Measurements from ENCODE around the gene THY1.
"Not testable (repeated sequence)": the region's sequence is repeated elsewhere in the genome, so short reads cannot be mapped to it uniquely, and the experiment has no call there.

Gene THY1

DNA sequence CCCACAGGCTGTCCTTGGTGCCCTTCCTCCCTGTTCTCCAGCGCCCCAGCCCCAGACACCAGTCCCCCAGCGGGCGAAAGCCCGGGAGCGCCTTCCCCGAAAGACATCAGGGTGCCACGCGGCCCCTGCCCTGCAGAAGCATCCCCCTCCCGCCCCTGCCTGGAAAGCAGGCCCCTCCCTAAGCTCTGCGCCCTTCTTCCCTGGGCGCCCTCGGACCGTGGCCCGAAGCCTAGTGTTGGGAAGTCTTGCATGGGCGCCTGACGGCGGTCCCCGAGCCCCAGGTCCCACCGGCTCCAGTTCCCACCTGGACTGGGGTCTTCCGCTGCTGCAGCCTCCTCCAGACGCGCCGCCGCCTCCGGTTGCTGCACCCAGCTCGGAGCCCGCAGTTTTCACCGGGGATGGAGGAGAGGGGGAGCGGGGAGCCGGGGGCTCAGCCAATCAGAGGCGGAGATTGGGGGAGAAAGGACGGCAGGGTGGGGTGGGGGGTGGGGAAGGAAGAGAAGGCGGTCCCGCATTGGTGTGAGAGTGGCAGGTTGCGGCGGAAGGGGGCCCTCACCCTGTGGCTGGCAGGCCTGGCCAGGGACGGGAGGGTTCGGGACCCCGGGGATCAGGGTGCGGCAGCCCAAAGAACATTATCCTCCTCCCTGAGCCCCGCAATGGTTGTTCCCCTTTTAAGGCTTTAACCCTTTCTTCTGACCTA, at the start of gene THY1:
TSS of gene THY1 (minus strand) at position 364 of the 700 bp plus-strand sequence. CDS start 2,267 bp downstream, outside the sequence.
- DNase-seq (ENCODE audit: low read depth) = no peak

DNA sequence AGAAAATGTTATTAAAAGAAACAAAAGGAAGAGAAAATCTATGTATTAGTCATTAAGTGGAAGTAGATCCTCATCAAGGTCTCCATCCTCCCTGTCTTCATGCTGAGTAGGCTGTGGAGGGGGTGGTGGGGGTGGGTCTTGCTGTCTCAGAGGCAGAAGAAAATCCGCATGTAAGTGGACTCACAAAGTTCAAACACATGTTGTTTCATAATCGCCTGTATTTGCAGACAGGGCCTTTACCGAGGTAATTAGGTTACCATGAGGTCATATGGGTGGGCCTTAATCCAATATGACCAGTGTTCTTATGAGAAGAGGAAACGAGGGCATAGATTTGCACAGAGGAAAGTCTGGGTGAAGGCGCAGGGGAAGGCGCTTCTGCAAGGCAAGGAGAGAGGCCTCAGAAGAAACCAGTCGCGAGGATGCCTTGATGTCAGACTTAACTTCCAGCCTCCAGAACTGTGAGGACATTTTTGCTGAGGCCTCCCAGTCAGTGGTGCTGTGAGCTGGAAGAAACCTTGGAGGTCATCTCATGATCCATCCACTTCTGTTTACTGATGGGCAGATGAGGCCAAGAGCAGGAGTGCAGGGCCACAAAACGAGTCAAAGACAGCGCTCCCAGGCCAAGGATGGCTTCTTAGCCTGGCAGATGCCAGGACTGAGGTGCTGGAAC, 49.3 kb upstream of the THY1 start:
- no peak for DNase-seq (ENCODE audit: low read depth)

DNA sequence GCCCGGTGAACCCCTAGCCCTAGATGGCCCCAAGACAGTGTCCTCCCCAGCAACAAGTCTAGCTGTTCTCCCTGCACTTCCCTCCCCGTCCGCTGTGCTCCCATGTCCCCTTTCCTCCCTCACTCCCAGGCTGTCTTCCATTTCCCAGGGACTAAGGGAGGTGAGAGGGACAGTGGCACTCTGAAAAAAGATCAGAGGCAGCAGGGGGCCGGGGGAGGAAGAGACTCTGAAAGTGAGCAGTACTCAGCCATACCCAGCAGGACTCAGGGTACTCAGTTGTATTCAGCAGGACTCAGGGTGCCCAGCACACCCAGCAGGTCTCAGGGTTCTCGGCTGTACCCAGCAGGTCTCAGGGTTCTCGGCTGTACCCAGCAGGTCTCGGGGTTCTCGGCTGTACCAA, 48.4 kb upstream of the THY1 start:
- DNase-seq (ENCODE audit: low read depth) = no peak

DNA sequence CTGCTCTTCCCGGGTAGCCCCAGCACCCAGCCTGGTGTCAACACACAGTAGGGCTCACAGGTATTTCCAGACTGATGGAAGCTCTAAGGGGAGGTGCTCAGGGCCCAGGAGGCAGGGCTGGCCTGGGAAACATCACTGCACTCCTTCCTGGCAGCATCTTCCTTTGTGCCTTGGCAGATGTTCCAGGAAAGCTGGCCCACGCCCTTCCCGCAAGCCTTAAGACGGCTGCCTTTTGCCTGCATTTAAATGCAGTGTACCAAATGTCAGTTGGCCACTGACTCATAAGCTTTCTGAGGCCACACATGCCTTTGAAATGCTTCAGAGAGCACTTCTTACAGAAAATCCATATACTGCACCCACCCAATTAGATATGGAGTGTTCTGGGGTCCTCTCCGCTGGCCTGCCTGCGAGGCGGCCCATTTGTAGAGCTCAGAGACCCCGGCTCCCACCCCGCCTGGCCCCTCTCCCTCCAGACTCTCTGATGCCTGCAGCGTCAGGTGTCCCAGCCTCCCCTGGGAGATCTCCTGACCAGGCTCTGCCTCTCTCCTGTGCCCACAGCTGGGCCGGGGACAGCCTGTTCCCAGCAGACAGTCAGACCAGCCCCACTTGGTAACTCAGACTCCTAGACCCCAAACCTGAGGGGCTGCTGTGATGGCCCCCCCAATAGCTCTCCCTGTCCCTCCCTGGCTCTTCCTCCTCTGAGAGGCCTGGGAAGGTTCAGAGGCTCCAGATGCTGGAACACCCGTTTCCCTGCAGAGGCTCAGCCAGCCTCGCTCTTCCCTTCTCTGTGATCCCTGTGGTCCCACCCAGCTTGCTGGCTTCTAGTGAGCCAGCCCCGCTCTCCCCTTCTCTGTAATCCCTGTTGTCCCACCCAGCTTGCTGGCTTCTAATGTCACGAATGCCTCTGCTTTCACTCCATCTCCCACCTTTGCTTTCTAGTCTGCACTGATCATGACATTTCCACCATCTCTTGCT, 47.6 kb upstream of the THY1 start:
- no peak for DNase-seq (ENCODE audit: low read depth)

DNA sequence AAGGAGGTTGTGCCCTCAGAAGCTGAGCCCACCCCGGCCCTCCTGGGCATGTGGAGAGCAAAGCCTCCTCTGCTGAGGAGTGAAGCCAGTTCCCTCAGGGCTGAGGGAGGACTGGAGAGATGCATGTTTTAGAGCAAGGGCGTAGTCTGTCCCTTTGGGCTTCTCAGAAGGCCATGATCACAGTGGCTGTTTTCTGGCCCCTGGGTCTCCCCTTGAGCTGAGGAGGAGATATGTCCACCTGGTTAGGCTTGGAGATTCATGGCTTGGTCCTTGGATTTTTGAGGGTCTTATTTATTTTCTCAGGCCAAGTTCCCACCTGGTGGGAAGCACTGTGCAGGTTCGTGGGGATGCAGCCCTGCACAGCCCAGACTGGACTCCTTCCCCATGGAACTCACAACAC, 46.5 kb upstream of the THY1 start:
- no peak for DNase-seq (ENCODE audit: low read depth)

DNA sequence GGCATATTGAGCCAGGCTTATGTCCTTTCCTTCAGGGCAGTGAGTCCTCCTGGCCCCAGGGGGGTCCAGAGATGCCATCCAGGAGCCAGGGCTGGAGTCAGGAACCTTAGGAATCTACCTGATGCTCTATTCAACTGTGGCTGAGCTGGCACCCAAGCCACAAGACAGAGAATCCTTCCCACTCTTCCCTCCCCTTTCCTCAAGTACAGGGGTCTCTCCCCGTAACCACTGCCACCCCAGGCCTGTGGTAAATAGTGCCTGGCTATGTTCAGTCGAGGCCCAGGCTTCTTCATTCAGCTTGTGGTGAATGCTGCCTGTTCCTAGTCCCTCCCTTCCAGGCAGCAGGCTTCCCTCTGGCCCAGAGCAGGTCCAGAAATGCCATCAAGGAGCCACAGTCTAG, 45.5 kb upstream of the THY1 start:
- DNase-seq (ENCODE audit: low read depth) = no peak

DNA sequence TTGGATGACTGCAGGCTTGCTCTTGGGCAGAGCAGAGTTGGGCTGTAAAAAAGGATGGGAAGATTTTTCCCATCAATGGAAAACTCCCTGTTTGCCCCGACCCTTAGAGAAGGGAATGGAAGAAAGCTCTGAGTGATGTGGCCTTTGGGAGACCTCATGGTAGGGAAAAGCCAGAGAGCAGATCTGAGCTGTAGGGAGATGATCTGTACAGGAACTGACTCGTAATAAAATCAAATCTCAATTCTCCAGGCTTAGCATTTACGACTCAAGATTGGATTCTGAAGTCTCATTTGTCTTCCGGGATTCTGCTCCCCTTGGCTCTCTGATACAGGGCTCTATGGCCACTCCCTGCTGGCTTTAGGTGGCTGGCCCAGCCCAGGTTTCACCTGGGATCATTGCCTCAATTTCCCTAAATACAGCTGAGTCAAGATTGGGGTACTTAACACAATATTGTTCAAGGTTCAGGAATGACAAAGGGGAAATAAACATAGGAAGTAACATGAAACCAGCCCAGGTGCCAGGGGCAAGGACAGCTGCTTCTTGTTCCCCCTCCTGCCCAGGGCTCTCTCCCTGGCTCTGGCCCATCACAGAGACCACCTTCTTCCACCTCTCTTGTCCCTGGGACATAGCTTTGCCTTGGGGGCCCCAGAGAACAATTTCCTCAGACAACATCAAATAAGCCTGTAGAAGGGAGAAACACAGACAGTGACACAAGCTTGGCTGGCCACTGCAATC, 38.4 kb upstream of the THY1 start:
- no peak for DNase-seq (ENCODE audit: low read depth)

DNA sequence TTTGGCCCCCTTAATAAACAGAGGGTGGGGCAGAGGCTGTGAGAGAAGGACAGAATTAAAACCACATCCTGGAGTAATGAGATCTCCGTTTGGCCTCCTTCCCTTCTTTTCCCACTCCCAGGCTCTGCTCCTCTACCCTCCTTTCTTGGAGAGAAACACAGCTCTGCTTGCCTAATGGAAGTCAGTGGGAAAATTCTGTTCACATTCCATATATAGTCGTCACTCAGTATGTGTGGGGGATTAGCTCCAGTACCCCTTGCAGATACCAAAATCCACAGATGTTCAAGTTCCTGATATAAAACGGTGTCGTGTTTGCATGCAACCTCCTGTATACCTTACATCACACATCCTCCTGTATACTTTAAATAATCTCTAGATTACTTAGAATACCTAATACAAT, 37.6 kb upstream of the THY1 start:
- no peak for DNase-seq (ENCODE audit: low read depth)

DNA sequence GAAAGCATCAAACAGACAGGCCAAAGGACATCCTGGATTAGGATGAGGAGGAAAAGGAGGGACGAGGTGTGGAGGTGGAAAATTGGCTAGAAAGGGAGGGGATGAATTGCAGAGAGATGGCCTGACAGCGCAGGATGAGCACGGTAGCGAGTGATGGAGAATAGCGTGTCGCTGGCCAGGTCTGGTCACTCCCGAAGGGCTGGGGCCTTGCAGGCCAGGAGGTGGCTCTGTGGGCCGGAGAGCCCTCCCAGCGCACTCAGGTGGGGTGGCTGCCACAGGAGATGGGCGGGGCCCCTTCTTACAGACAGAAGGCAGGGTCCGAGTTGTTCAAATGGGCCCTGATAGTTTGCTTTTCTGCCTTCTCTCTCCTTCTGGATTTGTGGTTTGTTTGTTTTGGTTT, 37.1 kb upstream of the THY1 start:
- no peak for DNase-seq (ENCODE audit: low read depth)

DNA sequence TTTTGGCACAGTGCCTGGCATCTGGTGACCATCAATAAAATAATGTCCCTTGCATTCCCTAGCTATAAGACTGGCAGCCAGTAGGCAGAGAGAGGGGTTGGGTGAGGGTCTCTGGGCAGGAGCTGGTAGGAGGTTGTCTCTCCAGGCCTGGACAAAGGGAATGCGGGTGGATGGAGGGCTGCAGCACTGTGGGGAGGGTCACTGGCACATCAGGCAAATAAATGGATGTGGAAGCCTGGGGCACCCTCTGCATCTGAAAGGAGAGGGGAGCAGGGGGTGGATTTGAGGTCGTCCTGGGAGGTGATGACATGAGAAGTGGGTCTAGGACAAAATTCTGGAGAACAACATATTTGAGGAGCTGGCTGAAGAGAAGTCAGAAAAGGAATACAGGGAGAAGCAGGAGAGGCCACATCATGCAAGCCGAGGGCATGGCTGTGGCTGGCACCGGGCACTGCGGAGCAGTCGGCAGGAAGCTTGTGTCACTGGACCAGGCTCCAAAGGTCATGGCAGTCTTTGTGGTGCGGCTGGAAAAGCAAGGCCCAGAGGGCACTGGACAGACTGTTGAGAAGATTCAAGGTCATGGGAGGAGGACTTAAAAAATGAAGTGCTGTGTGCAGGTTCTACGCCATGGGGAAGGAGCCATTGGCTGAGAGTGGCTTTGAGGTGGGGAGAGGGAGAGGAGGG, 36.5 kb upstream of the THY1 start:
- no peak for DNase-seq (ENCODE audit: low read depth)

DNA sequence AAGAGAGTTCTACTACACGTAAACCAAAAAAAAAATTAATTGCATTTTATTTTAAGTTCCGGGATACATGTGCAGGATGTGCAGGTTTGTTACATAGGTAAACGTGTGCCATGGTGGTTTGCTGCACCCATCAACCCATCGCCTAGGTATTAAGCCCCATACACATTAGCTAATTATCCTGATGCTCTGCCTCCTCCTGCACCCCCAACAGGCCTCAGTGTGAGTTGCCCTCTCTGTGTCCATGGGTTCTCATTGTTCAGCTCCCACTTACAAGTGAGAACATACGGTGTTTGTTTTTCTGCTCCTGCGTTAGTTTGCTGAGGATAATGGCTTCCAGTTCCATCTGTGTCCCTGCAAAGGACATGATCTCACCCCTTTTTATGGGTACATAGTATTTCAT, 32.7 kb upstream of the THY1 start:
- DNase-seq (ENCODE audit: low read depth) = not testable (repeated sequence)

DNA sequence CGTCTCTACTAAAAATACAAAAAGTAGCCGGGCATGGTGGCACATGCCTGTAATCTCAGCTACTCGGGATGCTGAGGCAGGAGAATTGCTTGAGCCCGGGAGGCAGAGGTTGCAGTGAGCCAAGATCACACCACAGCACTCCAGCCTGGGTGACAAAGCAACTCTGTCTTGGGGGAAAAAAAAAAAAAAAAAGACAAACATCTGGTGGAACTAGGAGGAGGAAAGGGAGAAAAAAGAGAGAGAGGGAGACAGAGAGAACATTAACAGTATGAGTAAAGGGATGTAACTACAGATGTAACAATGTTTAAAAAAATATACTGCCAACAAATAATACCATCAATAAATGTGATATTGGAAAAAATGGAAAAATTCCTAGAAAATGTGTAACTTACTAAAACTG, 32.3 kb upstream of the THY1 start:
- not testable (repeated sequence) for DNase-seq (ENCODE audit: low read depth)

DNA sequence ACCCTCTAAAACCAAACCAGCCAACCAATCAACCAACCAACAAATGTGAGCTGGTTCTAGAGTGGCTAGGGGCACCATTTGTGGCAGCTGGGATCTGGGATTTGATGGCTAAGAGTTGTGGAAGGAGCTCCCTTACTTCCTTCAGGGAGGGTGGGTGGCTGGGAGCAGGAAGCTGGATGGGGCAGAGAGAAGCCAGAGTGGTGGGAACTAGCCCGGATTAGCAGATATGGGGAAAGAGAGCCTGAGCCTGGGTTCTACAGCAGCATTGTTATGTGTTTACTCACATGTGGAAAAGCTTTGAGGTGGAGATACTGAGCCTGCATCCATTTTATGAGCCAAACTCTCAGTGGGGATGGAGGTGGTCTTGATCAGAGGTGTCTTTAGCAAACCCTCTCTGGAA, 30.9 kb upstream of the THY1 start:
- DNase-seq (ENCODE audit: low read depth) = no peak

DNA sequence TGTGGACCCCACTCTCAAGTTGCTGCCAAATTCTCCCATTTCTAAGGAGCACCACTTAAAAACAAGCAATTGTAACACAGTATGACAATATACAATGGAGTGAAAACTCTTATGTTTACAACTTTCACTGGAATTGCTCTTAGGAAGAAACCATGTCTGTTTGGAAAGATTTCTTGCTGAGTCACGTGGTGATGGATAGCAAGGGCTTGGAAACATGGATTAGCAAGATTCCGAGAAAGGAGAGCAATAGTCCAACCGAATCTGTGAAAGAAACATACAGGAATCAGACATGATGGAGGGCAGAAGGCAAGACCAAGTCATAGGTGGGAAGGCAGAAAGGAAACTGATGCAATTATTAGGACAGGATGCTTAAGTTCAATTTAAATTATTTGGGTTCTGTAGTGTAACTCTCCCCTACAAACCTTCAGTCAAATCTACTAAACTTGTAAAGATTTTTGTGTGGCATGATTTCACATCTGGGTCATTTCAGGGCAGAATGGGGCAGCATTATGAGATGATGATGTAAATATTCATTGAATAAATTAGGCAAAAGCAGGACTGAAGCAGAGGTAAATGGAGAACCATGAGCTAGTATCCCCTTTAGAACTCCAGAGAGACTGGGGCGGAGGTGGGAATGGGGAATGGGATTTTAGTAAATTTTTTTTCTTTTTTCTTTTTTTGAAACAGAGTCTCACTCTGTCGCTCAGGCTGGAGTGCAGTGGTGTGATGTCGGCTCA, 27.8 kb upstream of the THY1 start:
- no peak for DNase-seq (ENCODE audit: low read depth)

DNA sequence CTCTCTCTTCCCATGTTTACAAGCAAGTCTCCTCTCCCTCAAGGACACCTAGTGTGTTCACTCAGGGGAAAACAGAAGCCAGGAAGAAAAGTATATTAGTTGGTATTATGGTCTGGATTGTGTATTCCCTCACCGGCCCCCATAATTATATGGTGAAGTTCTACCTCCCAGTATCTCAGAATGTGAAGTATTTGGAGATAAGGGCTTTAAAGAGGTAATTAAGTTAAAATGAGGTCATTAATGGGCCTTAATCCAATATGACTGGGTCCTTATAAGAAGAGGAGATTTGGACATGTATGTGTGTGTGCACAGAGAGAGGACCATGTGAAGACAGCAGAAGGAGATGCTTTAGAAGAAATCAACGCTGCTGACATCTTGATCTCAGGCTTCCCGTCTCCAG, 26.5 kb upstream of the THY1 start:
- DNase-seq (ENCODE audit: low read depth) = no peak

DNA sequence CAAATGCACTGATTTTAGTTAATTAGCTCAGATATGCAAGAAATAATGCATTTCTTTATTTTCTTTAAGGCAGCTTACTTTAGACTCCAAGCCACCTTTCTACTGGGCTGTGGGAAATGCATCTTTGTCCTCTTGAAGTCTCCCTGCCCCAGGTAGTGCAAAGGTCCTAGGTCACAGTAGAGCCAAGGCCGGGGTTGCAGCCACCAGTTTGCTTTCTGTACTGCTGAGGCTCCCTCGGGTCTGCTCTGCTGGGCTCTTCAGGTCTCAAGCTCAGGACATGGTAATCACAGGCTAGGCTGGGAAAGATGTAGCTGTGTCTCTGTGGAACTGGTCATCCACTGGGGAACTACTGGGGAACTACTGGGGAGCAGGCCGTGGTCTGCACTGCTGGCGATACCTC, 25.4 kb upstream of the THY1 start:
- DNase-seq (ENCODE audit: low read depth) = no peak

DNA sequence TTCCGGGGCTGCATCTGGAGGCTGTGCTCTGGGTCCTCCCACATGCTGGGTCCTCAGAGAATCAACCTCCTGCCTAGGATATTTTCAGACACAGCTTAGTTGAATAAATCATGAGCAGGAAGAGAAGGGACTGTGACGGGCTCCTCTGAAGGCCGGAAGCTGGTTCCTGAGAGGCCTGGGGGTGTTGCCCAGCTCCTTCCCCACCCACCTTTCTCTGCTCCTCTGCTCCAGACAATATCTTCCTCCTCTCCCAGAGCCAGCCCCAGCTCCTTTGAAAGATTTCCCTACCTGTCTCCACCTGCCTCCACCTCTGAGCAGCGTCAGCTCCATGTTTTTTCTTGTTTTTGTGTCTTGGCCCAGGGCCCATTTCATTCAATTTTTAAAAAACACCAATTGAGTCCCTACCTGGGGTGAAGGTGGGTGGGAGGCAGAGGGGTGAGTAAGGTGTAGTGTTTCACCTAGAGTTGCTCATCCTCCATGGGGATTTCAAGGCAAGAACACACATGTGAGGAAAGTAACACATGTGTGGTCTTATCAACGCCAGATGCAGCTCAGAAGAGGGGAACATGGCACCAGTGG, 24.8 kb upstream of the THY1 start:
- no peak for DNase-seq (ENCODE audit: low read depth)

DNA sequence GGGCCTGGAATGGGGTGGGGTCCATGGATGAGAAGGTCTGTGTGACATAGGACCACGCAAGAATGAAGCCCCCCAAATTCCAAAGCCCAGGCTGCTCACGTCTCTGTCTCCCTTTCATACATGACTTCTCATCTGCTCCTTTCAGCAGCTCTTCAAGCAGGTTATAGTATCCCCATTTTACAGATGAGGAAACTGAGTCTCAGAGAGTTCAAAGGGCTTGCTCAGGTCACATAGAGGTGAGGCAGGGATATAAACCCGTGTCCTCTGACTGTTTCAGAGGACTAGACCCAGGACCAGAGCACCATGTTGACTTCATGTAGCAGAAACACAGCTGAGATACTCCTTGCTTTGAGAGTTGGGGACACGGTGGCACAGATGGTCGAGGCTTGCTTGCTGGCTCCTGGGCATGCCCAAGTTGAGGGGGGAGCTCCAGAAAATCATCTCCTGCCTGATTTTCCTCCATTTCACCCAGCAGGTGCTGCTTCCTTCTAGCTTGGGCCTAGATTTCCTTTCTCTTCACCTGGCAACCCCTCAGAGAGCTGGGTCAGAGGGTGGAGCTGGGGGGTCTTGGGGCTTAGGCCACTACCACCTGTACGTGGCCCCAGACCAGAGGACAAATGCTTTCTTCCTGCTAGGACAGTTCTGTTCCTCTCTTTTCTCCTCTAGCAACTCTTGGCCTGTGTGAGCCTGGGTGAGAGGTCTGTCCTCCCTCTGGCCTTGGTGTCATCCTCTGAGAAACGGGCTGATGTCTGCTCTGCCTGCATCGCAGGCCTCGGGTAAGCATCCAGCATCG, 24.1 kb upstream of the THY1 start:
- DNase-seq (ENCODE audit: low read depth) = no peak

DNA sequence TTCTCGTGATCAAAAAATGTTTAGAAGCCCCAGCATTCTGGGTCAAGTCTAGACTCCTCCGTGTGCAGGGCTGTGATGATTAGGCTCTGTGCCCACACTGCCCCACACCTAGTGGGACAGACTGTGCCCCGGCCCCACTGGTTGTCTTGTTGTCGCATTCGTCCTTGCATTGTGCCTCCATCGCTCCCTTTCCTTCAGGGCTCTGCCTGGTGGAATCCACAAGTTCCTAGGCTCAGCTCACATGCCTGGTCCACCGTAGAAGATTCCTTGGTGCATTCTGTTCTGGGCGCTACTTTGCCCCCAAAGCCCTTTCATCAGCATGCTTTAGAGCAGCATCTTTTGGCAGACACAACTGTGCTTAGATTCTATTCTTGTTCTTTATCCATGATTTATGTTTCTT, 23.5 kb upstream of the THY1 start:
- no peak for DNase-seq (ENCODE audit: low read depth)

DNA sequence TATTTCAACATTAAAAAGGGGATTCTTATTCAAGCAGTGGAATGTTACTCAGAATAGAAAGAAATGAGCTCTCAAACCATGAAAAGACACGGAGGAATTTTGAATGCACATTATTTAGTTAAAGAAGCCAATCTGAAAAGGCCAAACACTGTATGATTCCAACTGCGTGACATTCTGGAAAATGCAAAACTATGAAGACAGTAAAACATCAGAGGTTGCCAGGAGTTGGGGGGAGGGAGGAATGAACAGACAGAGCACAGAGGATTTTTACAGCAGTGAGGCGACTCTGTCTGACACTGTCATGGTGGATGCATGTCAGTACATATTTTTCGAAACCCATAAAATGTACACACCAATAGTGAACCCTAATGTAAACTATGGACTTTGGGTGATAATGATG, 22.9 kb upstream of the THY1 start:
- no peak for DNase-seq (ENCODE audit: low read depth)

Measured in stimulated activated CD8-positive, alpha-beta memory T cell treated with anti-CD3 and anti-CD28 coated beads, Interleukin-15, amount 100 ng/mL, for 1 hour (primary cell).